SU-DHL-6 (cell line): ENCODE data around the gene SLC30A3.
A peak's percentile ranks its signal among the peaks of the same experiment; 100 is the strongest.

Experiments
- CTCF ChIP-seq: fragments of 200-600 bp; sonication (generic); IDR thresholded peaks from one replicate; pipeline ENCODE4 v1.5.1; 2017; ENCODE audit warnings: antibody characterized with exemption, mild to moderate bottlenecking, low read length, moderate library complexity; ENCODE audit not compliant: insufficient read depth, poor library complexity, severe bottlenecking
- EZH2phosphoT487 ChIP-seq: fragments of 200-600 bp; sonication (generic), shearing (Covaris generic); conservative IDR thresholded peaks from 2 replicates; pipeline ENCODE4 v1.6.1; 2018; ENCODE audit warnings: mild to moderate bottlenecking, antibody characterized with exemption, low read length, moderate library complexity, mixed read lengths

- TF ChIP-seq CTCF (peak; percentile 81), EZH2phosphoT487 (no peak)
Measured at GRCh38 chr2:27249891-27250651, 12.8 kb downstream of the SLC30A3 start.
